ENCODE data around the gene KCNQ1.

DNA sequence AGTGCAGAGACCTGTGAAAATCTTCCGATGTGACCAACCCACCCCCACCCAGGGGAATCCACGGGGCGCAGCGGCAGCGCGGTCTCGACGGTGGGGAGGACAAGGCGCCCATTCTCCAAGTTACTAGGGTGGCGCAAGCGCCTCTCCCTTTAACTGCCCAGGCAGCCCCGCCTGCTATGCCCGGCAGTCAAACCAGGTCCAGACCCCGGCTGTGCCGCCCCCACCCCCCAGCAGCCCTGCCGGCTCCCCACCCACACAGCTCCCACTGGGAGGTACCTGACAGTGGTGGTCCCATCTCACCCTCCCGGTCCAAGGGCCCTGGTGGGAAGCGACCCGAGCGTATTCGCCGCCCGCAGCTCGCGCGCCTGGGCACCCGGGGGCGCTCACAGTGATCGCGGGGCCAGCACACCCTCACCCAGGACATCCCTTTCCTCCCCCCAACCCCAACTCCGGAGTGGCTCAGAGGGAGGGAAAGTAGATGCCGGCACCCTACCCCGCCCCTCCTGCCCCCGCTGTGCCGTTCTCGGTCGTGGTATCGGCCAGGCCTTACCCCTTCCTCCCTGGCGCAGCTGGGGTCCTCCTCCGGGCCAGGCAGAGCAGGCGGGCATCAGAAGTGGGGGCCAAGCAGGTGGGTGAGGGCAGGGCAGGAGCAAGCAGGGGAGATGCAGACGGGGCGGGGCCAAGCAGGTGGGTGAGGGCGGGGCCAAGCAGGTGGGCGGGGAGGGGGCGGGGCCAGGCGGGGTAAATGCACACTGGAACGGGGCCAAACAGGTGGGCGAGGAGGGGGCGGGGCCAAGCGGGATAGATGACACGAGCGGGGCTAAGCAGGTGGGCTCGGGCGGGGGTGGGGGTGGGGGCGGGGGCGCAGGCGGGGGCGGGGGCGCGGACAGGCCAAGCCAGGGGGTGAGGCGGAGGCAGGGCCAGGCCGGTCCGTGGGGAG lies 657 bp upstream of the KCNQ1 start, which contains the start of gene TRPM5:
- TF ChIP-seq, protein P1, sequence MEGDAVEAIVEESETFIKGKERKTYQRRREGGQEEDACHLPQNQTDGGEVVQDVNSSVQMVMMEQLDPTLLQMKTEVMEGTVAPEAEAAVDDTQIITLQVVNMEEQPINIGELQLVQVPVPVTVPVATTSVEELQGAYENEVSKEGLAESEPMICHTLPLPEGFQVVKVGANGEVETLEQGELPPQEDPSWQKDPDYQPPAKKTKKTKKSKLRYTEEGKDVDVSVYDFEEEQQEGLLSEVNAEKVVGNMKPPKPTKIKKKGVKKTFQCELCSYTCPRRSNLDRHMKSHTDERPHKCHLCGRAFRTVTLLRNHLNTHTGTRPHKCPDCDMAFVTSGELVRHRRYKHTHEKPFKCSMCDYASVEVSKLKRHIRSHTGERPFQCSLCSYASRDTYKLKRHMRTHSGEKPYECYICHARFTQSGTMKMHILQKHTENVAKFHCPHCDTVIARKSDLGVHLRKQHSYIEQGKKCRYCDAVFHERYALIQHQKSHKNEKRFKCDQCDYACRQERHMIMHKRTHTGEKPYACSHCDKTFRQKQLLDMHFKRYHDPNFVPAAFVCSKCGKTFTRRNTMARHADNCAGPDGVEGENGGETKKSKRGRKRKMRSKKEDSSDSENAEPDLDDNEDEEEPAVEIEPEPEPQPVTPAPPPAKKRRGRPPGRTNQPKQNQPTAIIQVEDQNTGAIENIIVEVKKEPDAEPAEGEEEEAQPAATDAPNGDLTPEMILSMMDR (IDR thresholded peaks at IDR 0.05), result no peak
- TF ChIP-seq POLR2A (IDR thresholded peaks at IDR 0.05), result no peak

Measured in gastroesophageal sphincter (tissue), 3 donors.